Endothelial cell of umbilical vein (primary cell): ENCODE data around the gene GGTA1. TPM values are rescaled to one million over a fixed set of nuclear protein-coding genes. Genes with fewer than 3 reads are reported as not detected.

Experiments
- BruUV-seq: library from RNA; stranded (reverse); fragments of 400-500 nt; replicated peaks from 2 replicates; lab custom pipeline; 2021; lab: Mats Ljungman, UMichigan
- CTCF ChIA-PET: fragments of 300-600, 350-600 bp; sonication (Branson Sonifier 250); formaldehyde crosslinking; loops from one replicate; lab custom pipeline; 2021; ENCODE audit warnings: antibody characterized with exemption, inconsistent platforms; lab: Charles Lee
- POLR2A ChIA-PET: fragments of 300-600, 350-600 bp; sonication (Branson Sonifier 250); formaldehyde crosslinking; loops from one replicate; lab custom pipeline; 2021; ENCODE audit warnings: antibody characterized with exemption, inconsistent platforms; lab: Charles Lee
- DNase-seq: peaks from one replicate; pipeline ENCODE4 v3.0.0-alpha.2; 2011; ENCODE audit warnings: low read depth, low spot score
- FAIRE-seq: peaks from 2 replicates; lab custom pipeline; 2011; peaks lifted over from hg19 to GRCh38; lab: Jason Lieb, UNC
- H2AFZ ChIP-seq: 2 replicates; pipeline ENCODE4 v1.6.0; 2012; ENCODE audit warnings: low read depth, low read length, control low read depth, inconsistent platforms
- H3K27ac ChIP-seq: 2 replicates; pipeline ENCODE4 v1.5.1; 2011; ENCODE audit warnings: low read depth, mild to moderate bottlenecking, control low read depth, low read length, moderate library complexity; ENCODE audit not compliant: insufficient read depth
- H3K27me3 ChIP-seq, 2 experiments: 2 replicates each; pipeline versions ENCODE4 v1.6.0 to v1.6.1; 2011; ENCODE audit warnings: low read length in 2 of 2, mixed read lengths in 1 of 2; ENCODE audit not compliant: control insufficient read depth in 2 of 2, insufficient read depth in 2 of 2
- H3K36me3 ChIP-seq, 2 experiments: 2 replicates in 1 of 2; 3 replicates in 1 of 2; pipeline ENCODE4 v1.5.1; 2011; ENCODE audit warnings: low read length in 2 of 2, mild to moderate bottlenecking in 1 of 2, moderate library complexity in 1 of 2; ENCODE audit not compliant: control insufficient read depth in 2 of 2, insufficient read depth in 2 of 2; ENCODE audit errors: extremely low read depth in 1 of 2
- H3K4me1 ChIP-seq: 3 replicates; pipeline ENCODE4 v1.5.1; 2011; ENCODE audit warnings: mild to moderate bottlenecking, low read length; ENCODE audit not compliant: control insufficient read depth, insufficient read depth; ENCODE audit errors: extremely low read depth
- H3K4me2 ChIP-seq: 2 replicates; pipeline ENCODE4 v1.6.1; 2011; ENCODE audit warnings: low read length, control low read depth, mixed read lengths; ENCODE audit not compliant: insufficient read depth
- H3K4me3 ChIP-seq, 3 experiments: fragments of 200-600 bp in 1 of 3; sonication (generic), shearing (Covaris generic) in 1 of 3; replicated peaks in 1 of 3; 2 replicates each; pipeline ENCODE4 v1.5.1; 2011 to 2016; ENCODE audit warnings: control low read depth in 3 of 3, low read length in 3 of 3, mild to moderate bottlenecking in 2 of 3, inconsistent platforms in 1 of 3, low read depth in 1 of 3, moderate library complexity in 1 of 3; ENCODE audit not compliant: insufficient read depth in 1 of 3
- H3K79me2 ChIP-seq: 2 replicates; pipeline ENCODE4 v1.6.0; 2012; ENCODE audit warnings: low read length, inconsistent platforms; ENCODE audit not compliant: control insufficient read depth, insufficient read depth
- H3K9ac ChIP-seq: replicated peaks from 2 replicates; pipeline ENCODE3; 2011; ENCODE audit warnings: low read length, control low read depth; ENCODE audit not compliant: insufficient read depth; ENCODE audit errors: extremely low read depth
- H3K9me1 ChIP-seq: replicated peaks from 3 replicates; pipeline ENCODE4 v1.6.0; 2011; ENCODE audit warnings: mild to moderate bottlenecking, low read length; ENCODE audit not compliant: control insufficient read depth, insufficient read depth; ENCODE audit errors: extremely low read depth
- H3K9me3 ChIP-seq: replicated peaks from 2 replicates; pipeline ENCODE4 v1.5.1; 2012; ENCODE audit warnings: low read length, inconsistent platforms; ENCODE audit not compliant: control insufficient read depth, insufficient read depth
- H4K20me1 ChIP-seq: replicated peaks from 2 replicates; pipeline ENCODE3; 2011; ENCODE audit warnings: mild to moderate bottlenecking, low read length; ENCODE audit not compliant: control insufficient read depth, insufficient read depth; ENCODE audit errors: extremely low read depth
- CTCF ChIP-seq, 2 donors: IDR thresholded peaks; 1 replicate in 1 of 2; 2 replicates in 1 of 2; pipeline ENCODE4 v1.5.1; 2011; ENCODE audit warnings: low read length in 2 of 2, mild to moderate bottlenecking in 2 of 2, moderate library complexity in 2 of 2, control low read depth in 1 of 2, inconsistent platforms in 1 of 2, low read depth in 1 of 2; ENCODE audit not compliant: insufficient read depth in 1 of 2; ENCODE audit errors: extremely low read depth in 1 of 2
- EZH2 ChIP-seq: IDR thresholded peaks from 2 replicates; pipeline ENCODE4 v1.6.1; 2012; ENCODE audit warnings: borderline replicate concordance, low read depth, mild to moderate bottlenecking, moderate library complexity, low read length, inconsistent platforms; ENCODE audit not compliant: severe bottlenecking
- FOS ChIP-seq: IDR thresholded peaks from 2 replicates; pipeline ENCODE4 v1.6.1; 2011; ENCODE audit warnings: mild to moderate bottlenecking, low read length, moderate library complexity, borderline replicate concordance; ENCODE audit not compliant: insufficient read depth
- GATA2 ChIP-seq: IDR thresholded peaks from 2 replicates; pipeline ENCODE4 v1.7.0; 2011; ENCODE audit warnings: low read depth, mild to moderate bottlenecking, moderate library complexity, mixed read lengths, low read length; ENCODE audit not compliant: insufficient read length, insufficient read depth
- JUN ChIP-seq: IDR thresholded peaks from 2 replicates; pipeline ENCODE4 v1.6.1; 2011; ENCODE audit warnings: borderline replicate concordance, low read depth; ENCODE audit not compliant: insufficient read length, insufficient read depth
- MAX ChIP-seq: IDR thresholded peaks from 2 replicates; pipeline ENCODE4 v1.6.1; 2011; ENCODE audit not compliant: insufficient read depth, insufficient read length
- MYC ChIP-seq: IDR thresholded peaks from one replicate; pipeline ENCODE4 v1.6.1; 2011; ENCODE audit warnings: mild to moderate bottlenecking, low read depth, low read length
- POLR2A ChIP-seq: IDR thresholded peaks from 2 replicates; pipeline ENCODE4 v1.6.1; 2012; ENCODE audit warnings: low read depth, mild to moderate bottlenecking, control low read depth, low read length
- POLR2AphosphoS5 ChIP-seq: IDR thresholded peaks from 2 replicates; pipeline ENCODE4 v1.6.1; 2012; ENCODE audit warnings: low read depth, mild to moderate bottlenecking, control low read depth, low read length, moderate library complexity; ENCODE audit not compliant: insufficient read depth
- dilution Hi-C: fragments of 300-500 bp; cut with MboI; formaldehyde crosslinking; loops from one replicate; pipeline ENCODE4 v1.15.0; 2019; ENCODE audit warnings: low sequenced_read_pairs; ENCODE audit not compliant: extremely low pct_ligation_motif_present
- intact Hi-C: fragments of 100-400 bp; cut with micrococcal nuclease; formaldehyde crosslinking; loops from one replicate; pipeline ENCODE4 v1.10.0; 2022
- polyA plus RNA-seq, 4 experiments: library from polyadenylated mRNA; depleted of rRNA in 3 of 4; stranded (reverse) in 3 of 4; unstranded in 1 of 4; fragments of >200 nt; gene quantifications; 2 replicates each; pipeline versions ENCODE4 v1.2.1 to v1.2.3, GENCODE V29; 2011 to 2012; ENCODE audit warnings: missing spikeins in 1 of 4
- total RNA-seq: library from RNA; stranded (reverse); gene quantifications from 2 replicates; pipeline ENCODE4 v1.2.3, GENCODE V29; 2021

The GGTA1 gene
- total and polyA plus RNA-seq, 2 donors (not counting 3 experiments of a cell fraction or from before 2014, with no cell fraction given), result not detected

- ChIA-PET POLR2A (no interaction called here), CTCF (interaction anchor here (0.5 to 4.0 kb wide), 17 partner anchors 9 to 458 kb away, joined by 3 to 24 read pairs (median 4); no protein-coding TSS in a partner anchor)
- Histone ChIP-seq H2AFZ (no peak overlapping the region), H4K20me1 (no peaks in the 10 kb centered on the region), H3K9me3 (no peaks in the 10 kb centered on the region), H3K27me3 (peaks cover 23 to 37% of the 10 kb centered on the region in 2 experiments), H3K4me2 (no peak overlapping the region), H3K9me1 (no peaks in the 10 kb centered on the region), H3K4me3 (no peak overlapping the region), H3K36me3 (no peaks in the 10 kb centered on the region), H3K9ac (no peak overlapping the region), H3K4me1 (no peaks in the 10 kb centered on the region), H3K79me2 (no peaks in the 10 kb centered on the region), H3K27ac (no peak overlapping the region)
- DNase-seq (peak; percentile 33), FAIRE-seq (peak; percentile 62)
- peak in 1 of 2 donors; percentile 20 for TF ChIP-seq CTCF (IDR thresholded peaks at IDR 0.05; ENCODE audit: extremely low read depth in 1 of 2, insufficient read depth in 1 of 2, low read depth in 1 of 2, low read length in 2 of 2)
- no peak for TF ChIP-seq JUN
- intact Hi-C loops (loop anchor here (1.0 kb wide), 1 partner anchor 120 kb away; no protein-coding TSS in a partner anchor), dilution Hi-C loops (no loop called here)
- no TSS peak for BruUV-seq
Measured at GRCh38 chr9:121439711-121440664, 59.7 kb downstream of the GGTA1 start.

- H3K27ac ChIP-seq, result no peak overlapping the region
- dilution Hi-C loops (no loop called here), intact Hi-C loops (no loop called here)
- H3K4me1 ChIP-seq, result no peaks in the 10 kb centered on the region
- H3K36me3 ChIP-seq, result no peaks in the 10 kb centered on the region
- no peak overlapping the region for H3K9ac ChIP-seq
- no peak overlapping the region for H2AFZ ChIP-seq
- H3K27me3 ChIP-seq, result peaks cover 24 to 39% of the 10 kb centered on the region in 2 experiments
- H3K79me2 ChIP-seq, result no peaks in the 10 kb centered on the region
- no peak overlapping the region for H3K4me3 ChIP-seq
- BruUV-seq, result no TSS peak
- DNase-seq (no peak), FAIRE-seq (no peak)
- no peaks in the 10 kb centered on the region for H3K9me1 ChIP-seq
- H4K20me1 ChIP-seq, result no peaks in the 10 kb centered on the region
- H3K9me3 ChIP-seq, result no peaks in the 10 kb centered on the region
- CTCF ChIA-PET, result interaction anchor here (0.7 to 4.0 kb wide), 11 partner anchors 9 to 453 kb away, joined by 3 to 24 read pairs (median 5); no protein-coding TSS in a partner anchor
- no peak overlapping the region for H3K4me2 ChIP-seq
- TF ChIP-seq POLR2AphosphoS5 (no peak), MAX (no peak), JUN (no peak), FOS (no peak), EZH2 (no peak), MYC (no peak), POLR2A (no peak), CTCF (IDR thresholded peaks at IDR 0.05; ENCODE audit: extremely low read depth in 1 of 2, insufficient read depth in 1 of 2, low read depth in 1 of 2, low read length in 2 of 2) (no peak), GATA2 (no peak)
- POLR2A ChIA-PET, result no interaction called here
Measured at GRCh38 chr9:121439016-121439415, 60.6 kb downstream of the GGTA1 start.
